Stimulated activated CD4-positive, alpha-beta T cell treated with anti-CD3 and anti-CD28 coated beads, Interleukin-12 subunit alpha, Interleukin-12 subunit beta, amount 100 ng/mL, for 4 hours (primary cell): Measurements from ENCODE around the gene ZNF799.
"Not testable (repeated sequence)": the region's sequence is repeated elsewhere in the genome, so short reads cannot be mapped to it uniquely, and the experiment has no call there.

Experiments used
- DNase-seq: peaks from one replicate; pipeline ENCODE4 v3.0.0-alpha.2; 2020

Gene ZNF799

GRCh38 chr19:12400633-12401502 is at the start of gene ZNF799:
TSS of gene ZNF799 (minus strand) at chr19:12401271. CDS start at chr19:12401070, 201 bp downstream.
- DNase-seq, result peak; percentile 81

- DNase-seq, result no peak
These were observed 49.8 kb upstream of the ZNF799 start for GRCh38 chr19:12450844-12451243.

- no peak for DNase-seq
These were observed 47.7 kb upstream of the ZNF799 start for GRCh38 chr19:12448808-12449207.

- DNase-seq, result peak; percentile 98
These were observed 39.7 kb upstream of the ZNF799 start, which contains the start of gene ZNF443 for GRCh38 chr19:12440541-12441316. TSS of gene ZNF443 (minus strand) at chr19:12441021. CDS start at chr19:12440914, 107 bp downstream.

- peak; percentile 37 for DNase-seq
These were observed 38.8 kb upstream of the ZNF799 start for GRCh38 chr19:12439686-12440540.

- DNase-seq, result not testable (repeated sequence)
These were observed 29.7 kb upstream of the ZNF799 start for GRCh38 chr19:12430726-12431299.

- DNase-seq, result no peak
These were observed 24.8 kb upstream of the ZNF799 start for GRCh38 chr19:12425888-12426274.

GRCh38 chr19:12425236-12425887 is 24.3 kb upstream of the ZNF799 start:
- no peak for DNase-seq

- DNase-seq, result not testable (repeated sequence)
These were observed 16.2 kb upstream of the ZNF799 start for GRCh38 chr19:12417273-12417672.

GRCh38 chr19:12411893-12412292 is 10.8 kb upstream of the ZNF799 start:
- no peak for DNase-seq

GRCh38 chr19:12399901-12400632 is 1.0 kb downstream of the ZNF799 start:
- DNase-seq, result peak; percentile 7

- DNase-seq, result not testable (repeated sequence)
These were observed 9.9 kb downstream of the ZNF799 start for GRCh38 chr19:12391148-12391547.

- DNase-seq, result not testable (repeated sequence)
These were observed 14.7 kb downstream of the ZNF799 start for GRCh38 chr19:12386365-12386764.

GRCh38 chr19:12380444-12380737 is 20.7 kb downstream of the ZNF799 start:
- DNase-seq, result no peak

- no peak for DNase-seq
These were observed 21.2 kb downstream of the ZNF799 start for GRCh38 chr19:12379732-12380443.

GRCh38 chr19:12374026-12374425 is 27.0 kb downstream of the ZNF799 start:
- DNase-seq, result no peak

- peak; percentile 80 for DNase-seq
These were observed 35.6 kb downstream of the ZNF799 start, which contains the start of gene ZNF442 for GRCh38 chr19:12365236-12366162. TSS of gene ZNF442 (minus strand) at chr19:12365683. CDS start at chr19:12363631, 2,052 bp downstream.

GRCh38 chr19:12364391-12365235 is 36.5 kb downstream of the ZNF799 start:
- DNase-seq, result peak; percentile 2
